ENCODE measurements around the gene FBXO40. TPM values are rescaled to one million over a fixed set of nuclear protein-coding genes. Genes with fewer than 3 reads are reported as not detected.

FBXO40 gene
- total RNA-seq, 1 donor from 2014 or later = not detected

- Mint-ChIP-seq H3K36me3 (ENCODE audit: low read depth, unreplicated experiment) (peaks cover 53% of the 10 kb centered on the region), H3K4me1 (ENCODE audit: unreplicated experiment) (peaks cover 34% of the 10 kb centered on the region), H3K4me3 (ENCODE audit: unreplicated experiment) (peak within 1 kb of the TSS; percentile 63), H3K9me3 (ENCODE audit: unreplicated experiment) (no peaks in the 10 kb centered on the region), H3K27me3 (ENCODE audit: unreplicated experiment) (peaks cover 8% of the 10 kb centered on the region), H3K27ac (ENCODE audit: unreplicated experiment) (peak within 1 kb of the TSS; percentile 92)
- peak; percentile 21 for DNase-seq (ENCODE audit: low spot score)
- no peak for TF ChIP-seq CTCF (IDR thresholded peaks at IDR 0.05; ENCODE audit: unreplicated experiment)
Measured at GRCh38 chr3:121660356-121661171, 67.4 kb downstream of the FBXO40 start, which contains the start of gene HCLS1. TSS of gene HCLS1 (minus strand) at chr3:121660903. CDS start at chr3:121658347, 2,556 bp downstream.

GRCh38 chr3:121661376-121661775, 68.2 kb downstream of the FBXO40 start:
- no peak for TF ChIP-seq CTCF (IDR thresholded peaks at IDR 0.05; ENCODE audit: unreplicated experiment)
- no peak overlapping the region for H3K4me3 Mint-ChIP-seq (ENCODE audit: unreplicated experiment)
- H3K9me3 Mint-ChIP-seq (ENCODE audit: unreplicated experiment) = no peaks in the 10 kb centered on the region
- H3K27ac Mint-ChIP-seq (ENCODE audit: unreplicated experiment) = peak overlapping the region; percentile 92
- H3K27me3 Mint-ChIP-seq (ENCODE audit: unreplicated experiment) = peaks cover 8% of the 10 kb centered on the region
- DNase-seq (ENCODE audit: low spot score) = no peak
- peaks cover 34% of the 10 kb centered on the region for H3K4me1 Mint-ChIP-seq (ENCODE audit: unreplicated experiment)
- H3K36me3 Mint-ChIP-seq (ENCODE audit: low read depth, unreplicated experiment) = peaks cover 56% of the 10 kb centered on the region

GRCh38 chr3:121662742-121663141, 69.6 kb downstream of the FBXO40 start:
- no peak for TF ChIP-seq CTCF (IDR thresholded peaks at IDR 0.05; ENCODE audit: unreplicated experiment)
- Mint-ChIP-seq H3K27me3 (ENCODE audit: unreplicated experiment) (peaks cover 6% of the 10 kb centered on the region), H3K27ac (ENCODE audit: unreplicated experiment) (no peak overlapping the region), H3K4me1 (ENCODE audit: unreplicated experiment) (peaks cover 27% of the 10 kb centered on the region), H3K4me3 (ENCODE audit: unreplicated experiment) (no peak overlapping the region), H3K9me3 (ENCODE audit: unreplicated experiment) (no peaks in the 10 kb centered on the region), H3K36me3 (ENCODE audit: low read depth, unreplicated experiment) (peaks cover 56% of the 10 kb centered on the region)
- DNase-seq (ENCODE audit: low spot score) = no peak

GRCh38 chr3:121663171-121663847, 70.1 kb downstream of the FBXO40 start:
- peaks cover 51% of the 10 kb centered on the region for H3K36me3 Mint-ChIP-seq (ENCODE audit: low read depth, unreplicated experiment)
- peaks cover 24% of the 10 kb centered on the region for H3K4me1 Mint-ChIP-seq (ENCODE audit: unreplicated experiment)
- H3K27ac Mint-ChIP-seq (ENCODE audit: unreplicated experiment) = no peak overlapping the region
- H3K27me3 Mint-ChIP-seq (ENCODE audit: unreplicated experiment) = peaks cover 5% of the 10 kb centered on the region
- no peaks in the 10 kb centered on the region for H3K9me3 Mint-ChIP-seq (ENCODE audit: unreplicated experiment)
- TF ChIP-seq CTCF (IDR thresholded peaks at IDR 0.05; ENCODE audit: unreplicated experiment) = no peak
- no peak for DNase-seq (ENCODE audit: low spot score)
- no peak overlapping the region for H3K4me3 Mint-ChIP-seq (ENCODE audit: unreplicated experiment)

GRCh38 chr3:121665488-121665887, 72.3 kb downstream of the FBXO40 start:
- H3K27ac Mint-ChIP-seq (ENCODE audit: unreplicated experiment) = no peak overlapping the region
- no peak overlapping the region for H3K4me3 Mint-ChIP-seq (ENCODE audit: unreplicated experiment)
- H3K4me1 Mint-ChIP-seq (ENCODE audit: unreplicated experiment) = peaks cover 11% of the 10 kb centered on the region
- no peaks in the 10 kb centered on the region for H3K9me3 Mint-ChIP-seq (ENCODE audit: unreplicated experiment)
- H3K36me3 Mint-ChIP-seq (ENCODE audit: low read depth, unreplicated experiment) = peaks cover 53% of the 10 kb centered on the region
- no peak for TF ChIP-seq CTCF (IDR thresholded peaks at IDR 0.05; ENCODE audit: unreplicated experiment)
- no peak for DNase-seq (ENCODE audit: low spot score)
- peaks cover 3% of the 10 kb centered on the region for H3K27me3 Mint-ChIP-seq (ENCODE audit: unreplicated experiment)

Measured in endothelial cell (in vitro differentiated cells).